Activated naive CD4-positive, alpha-beta T cell treated with anti-CD3 and anti-CD28 coated beads, Interleukin-2, amount 50 U/mL, for 24 hours (primary cell): ENCODE results near the gene GNA12.
A peak's percentile ranks its signal among the peaks of the same experiment; 100 is the strongest.

Experiments
- H3K27ac Mint-ChIP-seq: one replicate; pipeline ENCODE4 v1.8.0; 2021; ENCODE audit warnings: mild to moderate bottlenecking, mixed read lengths
- H3K27me3 Mint-ChIP-seq: one replicate; pipeline ENCODE4 v1.8.0; 2021; ENCODE audit warnings: mixed read lengths
- H3K36me3 Mint-ChIP-seq: one replicate; pipeline ENCODE4 v1.8.0; 2021; ENCODE audit warnings: mixed read lengths
- H3K4me1 Mint-ChIP-seq: one replicate; pipeline ENCODE4 v1.8.0; 2021; ENCODE audit warnings: mixed read lengths
- H3K4me3 Mint-ChIP-seq: one replicate; pipeline ENCODE4 v1.8.0; 2021; ENCODE audit warnings: mild to moderate bottlenecking, mixed read lengths
- H3K9me3 Mint-ChIP-seq: one replicate; pipeline ENCODE4 v1.8.0; 2021; ENCODE audit warnings: mixed read lengths

Gene GNA12

DNA sequence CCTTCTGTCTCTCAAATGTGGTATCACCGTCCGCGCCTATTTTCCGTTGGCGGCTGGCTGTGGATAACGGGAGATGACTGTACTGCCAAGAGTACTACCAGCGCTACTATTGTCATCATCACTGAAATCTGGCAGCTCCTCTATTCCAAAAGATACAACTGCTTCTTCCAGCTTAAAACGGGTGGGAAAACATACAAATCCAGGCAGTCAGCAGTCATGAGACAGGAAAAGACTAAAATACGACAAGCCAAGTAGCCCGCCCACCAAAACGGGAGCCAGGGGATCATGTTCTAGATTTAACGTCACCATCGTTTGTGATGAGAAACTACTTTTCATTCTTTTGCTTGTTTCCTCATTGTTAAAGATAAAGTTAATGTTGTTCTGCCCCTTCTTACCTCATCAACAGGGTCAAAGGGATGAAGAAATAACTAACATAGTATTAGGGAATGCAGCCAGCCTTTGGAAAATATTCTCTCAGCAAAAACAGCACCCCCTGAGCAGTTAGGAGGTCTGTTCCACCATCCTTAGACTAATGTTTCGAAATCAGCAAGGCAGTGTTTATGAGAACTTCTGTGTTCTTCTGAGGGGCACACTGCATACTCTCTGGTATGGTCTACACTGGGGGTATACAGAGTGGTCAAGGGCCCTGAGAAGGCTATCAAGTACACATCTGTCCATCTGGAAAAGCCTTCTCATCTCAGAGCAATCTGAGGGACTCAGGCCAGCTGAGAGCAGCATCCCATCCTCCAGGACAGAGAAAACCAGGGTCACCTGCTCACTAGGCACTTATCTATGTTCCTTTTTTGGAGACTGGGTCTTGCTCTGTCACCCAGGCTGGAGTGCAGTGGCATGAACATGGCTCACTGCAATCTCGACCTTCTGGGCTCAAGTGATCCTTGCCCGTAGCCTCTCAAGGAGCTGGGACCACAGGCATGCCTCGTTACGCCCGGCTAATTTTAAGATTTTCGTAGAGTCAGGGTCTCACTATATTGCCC is 47.5 kb downstream of the GNA12 start:
- Mint-ChIP-seq H3K4me1 (peaks cover 39% of the 10 kb centered on the region), H3K27me3 (no peaks in the 10 kb centered on the region), H3K27ac (no peak overlapping the region), H3K36me3 (peaks cover 22% of the 10 kb centered on the region), H3K4me3 (no peak overlapping the region), H3K9me3 (no peaks in the 10 kb centered on the region)

DNA sequence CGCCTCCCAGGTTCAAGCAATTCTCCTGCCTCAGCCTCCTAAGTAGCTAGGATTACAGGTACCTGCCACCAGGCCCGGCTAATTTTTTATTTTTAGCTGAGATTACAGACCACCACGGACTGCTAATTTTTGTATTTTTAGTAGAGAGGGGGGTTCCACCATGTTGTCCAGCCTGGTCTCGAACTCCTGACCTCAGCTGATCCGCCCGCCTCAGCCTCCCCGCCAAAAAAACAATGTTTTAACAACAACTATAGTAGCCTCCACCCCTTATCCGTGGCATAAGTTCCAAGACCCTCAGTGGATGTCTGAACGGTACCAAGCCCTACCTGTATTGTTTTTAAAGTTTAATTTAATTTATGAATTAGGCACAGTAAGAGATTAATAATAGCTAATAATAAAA is 48.2 kb downstream of the GNA12 start:
- Mint-ChIP-seq H3K9me3 (no peaks in the 10 kb centered on the region), H3K4me1 (peaks cover 32% of the 10 kb centered on the region), H3K4me3 (no peak overlapping the region), H3K27me3 (no peaks in the 10 kb centered on the region), H3K27ac (no peak overlapping the region), H3K36me3 (peaks cover 21% of the 10 kb centered on the region)

DNA sequence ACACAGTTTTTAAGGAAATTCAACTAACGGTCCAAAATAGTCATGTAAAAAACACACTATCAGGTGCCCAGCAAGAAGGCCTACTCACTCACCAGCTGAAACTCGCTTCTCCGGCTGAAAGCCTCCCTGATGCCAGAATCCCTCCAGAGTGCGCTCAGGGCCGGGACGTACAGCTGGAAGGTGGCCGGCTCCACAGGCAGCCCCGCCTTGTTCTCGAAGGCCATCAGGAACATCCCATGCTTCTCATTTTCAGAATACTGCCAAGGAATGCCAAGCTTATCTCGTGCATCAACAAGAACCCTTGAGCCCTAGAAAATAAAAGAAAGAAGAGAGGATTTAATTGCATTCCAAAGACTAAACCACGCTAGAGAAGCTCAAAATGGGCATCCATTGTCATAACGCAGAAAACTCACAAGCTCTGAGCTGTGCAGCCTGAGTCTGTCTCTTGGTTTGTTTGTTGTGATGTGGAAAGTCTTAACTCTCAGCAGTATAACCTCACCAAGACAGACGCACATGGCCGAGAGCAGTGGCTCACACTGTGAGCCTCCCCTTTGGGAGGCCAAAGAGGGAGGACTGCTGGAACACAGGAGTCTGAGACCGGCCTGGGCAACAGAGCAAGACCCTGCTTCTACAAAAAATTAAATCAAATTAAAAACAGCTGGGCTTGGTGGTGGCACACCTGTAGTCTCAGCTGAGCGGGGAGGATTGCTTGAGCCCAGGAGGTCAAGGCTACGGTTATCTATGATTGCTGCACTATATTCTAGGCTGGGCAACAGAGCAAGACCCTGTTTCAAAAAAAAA is 49.1 kb downstream of the GNA12 start:
- Mint-ChIP-seq H3K36me3 (peaks cover 21% of the 10 kb centered on the region), H3K4me1 (peaks cover 23% of the 10 kb centered on the region), H3K27ac (no peak overlapping the region), H3K4me3 (no peak overlapping the region), H3K27me3 (no peaks in the 10 kb centered on the region), H3K9me3 (no peaks in the 10 kb centered on the region)

DNA sequence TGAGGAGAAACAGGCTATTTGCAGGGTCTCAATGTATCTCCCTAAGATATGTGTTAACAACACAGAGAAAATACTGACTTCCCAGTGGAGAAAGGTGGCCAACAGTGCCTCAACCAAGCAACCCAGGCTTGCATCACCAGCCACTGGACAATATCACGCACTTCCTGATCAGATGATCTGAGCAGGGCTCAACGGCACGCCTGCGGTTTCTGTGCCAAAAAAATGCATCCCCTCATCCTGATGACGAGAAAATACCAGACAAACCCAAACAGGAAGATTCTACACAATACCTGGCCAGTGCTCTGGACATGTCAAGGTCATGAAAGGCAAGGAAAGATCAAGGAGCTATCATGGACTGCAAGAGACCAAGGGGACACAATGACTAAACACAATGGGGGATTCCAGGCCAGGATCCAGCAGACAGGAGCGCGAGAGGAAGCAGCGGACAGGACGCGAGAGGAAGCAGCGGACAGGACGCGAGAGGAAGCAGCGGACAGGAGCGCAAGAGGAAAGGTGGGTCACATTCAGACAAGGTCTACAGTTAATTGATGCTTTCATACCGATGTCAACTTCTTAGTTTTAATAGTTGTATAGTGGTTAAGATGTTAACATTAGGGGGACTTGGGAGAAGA is 51.1 kb downstream of the GNA12 start:
- H3K27me3 Mint-ChIP-seq, result no peaks in the 10 kb centered on the region
- H3K4me1 Mint-ChIP-seq, result peaks cover 6% of the 10 kb centered on the region
- H3K36me3 Mint-ChIP-seq, result peaks cover 23% of the 10 kb centered on the region
- no peaks in the 10 kb centered on the region for H3K9me3 Mint-ChIP-seq
- H3K27ac Mint-ChIP-seq, result no peak overlapping the region
- H3K4me3 Mint-ChIP-seq, result no peak overlapping the region

DNA sequence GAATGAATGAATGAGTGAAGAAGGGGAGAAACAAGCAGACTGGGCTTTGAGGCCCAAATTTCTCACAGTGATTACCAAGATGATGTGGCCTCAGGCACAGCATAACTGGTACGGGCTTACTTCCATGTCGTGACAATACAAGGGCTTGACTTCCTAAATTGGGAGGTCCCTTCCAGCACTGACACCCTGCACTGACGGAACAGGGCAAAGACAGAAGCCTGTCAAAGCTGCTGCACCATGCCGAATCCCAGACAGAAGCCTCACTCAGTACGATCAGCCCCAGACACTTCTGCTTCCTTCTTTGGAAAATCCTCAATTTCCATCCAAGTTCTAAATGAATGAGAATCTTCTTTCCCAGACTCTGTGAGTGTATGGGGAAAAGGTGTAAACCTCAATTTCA is 51.9 kb downstream of the GNA12 start:
- Mint-ChIP-seq H3K27me3 (no peaks in the 10 kb centered on the region), H3K27ac (no peak overlapping the region), H3K36me3 (peaks cover 23% of the 10 kb centered on the region), H3K4me3 (no peak overlapping the region), H3K4me1 (no peaks in the 10 kb centered on the region), H3K9me3 (no peaks in the 10 kb centered on the region)

DNA sequence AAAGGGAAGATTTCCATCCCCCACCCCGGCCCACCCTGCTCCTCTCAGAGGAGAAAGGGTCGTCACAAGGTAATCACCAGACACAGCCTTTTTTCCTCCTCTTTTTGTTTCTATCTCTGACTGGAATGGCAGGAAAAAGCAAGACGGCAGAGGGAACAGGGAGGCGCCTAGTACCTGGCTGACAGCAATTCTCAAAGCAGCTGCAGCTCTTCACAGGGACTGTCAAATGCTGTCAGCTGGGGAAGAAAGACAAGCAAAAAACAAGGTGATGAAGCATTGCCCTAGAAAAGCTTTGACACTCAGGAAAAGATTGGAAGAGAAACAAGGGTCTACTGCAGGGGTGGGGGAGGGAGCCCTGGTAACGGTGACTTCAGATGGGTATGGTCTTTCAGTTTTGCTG is 52.7 kb downstream of the GNA12 start:
- Mint-ChIP-seq H3K27me3 (no peaks in the 10 kb centered on the region), H3K4me1 (no peaks in the 10 kb centered on the region), H3K27ac (no peak overlapping the region), H3K4me3 (no peak overlapping the region), H3K9me3 (no peaks in the 10 kb centered on the region), H3K36me3 (peaks cover 23% of the 10 kb centered on the region)

DNA sequence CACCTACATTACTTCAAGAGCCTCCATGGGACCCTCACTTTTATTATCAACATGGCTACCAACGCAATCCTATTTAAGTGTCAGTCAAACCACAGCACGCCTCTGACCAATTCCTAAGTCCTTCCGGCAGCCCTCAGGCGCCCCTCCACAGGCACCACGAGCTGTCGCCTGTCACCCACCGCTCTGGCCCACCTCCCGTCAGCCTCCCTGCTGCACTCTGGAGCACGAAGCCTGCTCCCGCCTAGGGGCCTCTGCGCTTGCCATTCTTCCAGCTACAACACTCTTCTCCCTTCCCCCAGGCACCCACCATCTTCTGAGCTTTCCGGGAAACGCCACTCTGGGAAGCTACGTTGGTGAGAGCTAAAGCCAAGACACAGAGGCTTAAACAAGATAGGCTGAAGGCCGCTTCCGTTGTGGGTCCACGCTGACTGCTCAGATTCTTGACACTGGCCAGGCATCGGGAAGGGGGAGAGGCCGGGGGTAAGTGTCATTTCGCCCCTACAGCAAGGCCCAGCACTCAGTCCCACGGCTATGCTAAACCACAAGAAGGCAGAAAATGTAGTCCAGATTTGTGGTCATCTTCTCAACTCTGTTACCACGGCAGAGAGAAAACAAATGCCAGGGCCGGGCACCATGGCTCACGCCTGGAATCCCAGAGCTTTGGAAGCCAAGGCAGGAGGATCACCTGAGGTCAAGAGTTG is 56.7 kb downstream of the GNA12 start:
- Mint-ChIP-seq H3K36me3 (peaks cover 17% of the 10 kb centered on the region), H3K9me3 (no peaks in the 10 kb centered on the region), H3K27me3 (no peaks in the 10 kb centered on the region), H3K4me3 (no peak overlapping the region), H3K4me1 (peaks cover 8% of the 10 kb centered on the region), H3K27ac (no peak overlapping the region)

DNA sequence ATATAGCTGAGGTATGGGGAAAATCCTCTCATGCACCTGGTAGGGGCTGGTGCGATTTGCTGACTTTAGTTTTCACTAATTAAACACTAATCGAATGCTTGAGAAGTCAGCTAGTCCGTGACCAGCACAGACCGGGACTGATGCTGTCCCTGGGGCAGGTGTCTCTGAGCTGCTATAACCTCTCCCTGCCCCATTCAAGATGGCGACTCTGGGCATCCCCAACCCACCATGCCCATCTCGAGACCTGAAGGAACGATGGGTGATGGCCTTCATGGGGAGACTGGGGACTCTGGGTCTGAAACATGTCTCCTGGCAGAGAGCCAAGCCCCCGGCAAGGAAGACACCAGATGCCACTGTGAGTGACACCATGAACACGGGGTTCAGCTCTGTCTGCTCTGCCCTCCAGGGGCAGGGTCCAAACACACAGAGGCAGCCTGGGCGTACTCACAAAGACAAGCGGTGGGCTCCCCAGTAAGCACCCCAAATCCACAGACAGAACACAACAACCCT is 57.4 kb downstream of the GNA12 start:
- H3K27ac Mint-ChIP-seq, result no peak overlapping the region
- H3K4me3 Mint-ChIP-seq, result no peak overlapping the region
- peaks cover 11% of the 10 kb centered on the region for H3K4me1 Mint-ChIP-seq
- H3K36me3 Mint-ChIP-seq, result peaks cover 14% of the 10 kb centered on the region
- no peaks in the 10 kb centered on the region for H3K27me3 Mint-ChIP-seq
- H3K9me3 Mint-ChIP-seq, result no peaks in the 10 kb centered on the region

DNA sequence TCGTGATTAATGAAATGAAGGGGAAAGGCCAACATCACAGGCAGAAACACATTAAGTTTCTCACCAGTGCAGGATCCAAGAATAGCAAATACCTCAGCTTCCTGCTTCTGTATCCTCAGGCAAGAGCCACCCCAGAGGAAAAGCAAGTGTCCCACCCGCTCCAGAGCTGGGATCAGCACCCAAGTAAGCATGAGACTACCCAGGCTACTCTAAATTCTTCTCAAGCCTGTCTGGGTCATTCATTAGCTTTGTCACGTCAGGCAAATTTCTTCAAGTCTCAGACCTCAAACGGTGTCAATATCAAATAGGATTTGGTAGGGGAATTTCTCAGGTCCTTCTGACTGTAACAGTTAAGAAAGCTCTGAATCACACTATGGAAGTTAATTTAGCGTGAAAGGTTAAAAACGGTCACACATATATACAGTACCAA is 59.0 kb downstream of the GNA12 start:
- Mint-ChIP-seq H3K36me3 (peaks cover 13% of the 10 kb centered on the region), H3K4me3 (no peak overlapping the region), H3K27ac (no peak overlapping the region), H3K4me1 (peaks cover 11% of the 10 kb centered on the region), H3K9me3 (no peaks in the 10 kb centered on the region), H3K27me3 (no peaks in the 10 kb centered on the region)

DNA sequence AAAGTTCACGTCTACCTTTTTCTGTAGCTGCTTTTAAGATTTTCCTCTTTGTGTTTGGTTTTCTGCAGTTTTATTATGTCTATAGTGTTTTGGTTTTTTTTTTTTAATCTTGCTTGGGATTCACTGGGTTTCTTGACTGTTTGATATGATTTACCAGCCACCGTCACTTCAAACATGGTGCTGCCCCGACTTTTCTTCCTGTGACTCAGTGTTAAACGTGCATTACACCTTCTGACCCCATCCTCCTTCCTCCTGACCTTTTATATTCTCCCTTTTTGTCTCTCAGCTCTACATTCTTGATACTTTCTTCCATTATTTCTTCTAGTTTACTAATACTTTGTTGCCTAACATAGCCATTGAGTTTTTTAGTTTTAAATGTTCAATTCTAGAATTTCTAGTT is 61.5 kb downstream of the GNA12 start:
- Mint-ChIP-seq H3K36me3 (peaks cover 10% of the 10 kb centered on the region), H3K27me3 (no peaks in the 10 kb centered on the region), H3K4me3 (no peak overlapping the region), H3K27ac (peak overlapping the region; percentile 30), H3K4me1 (peaks cover 11% of the 10 kb centered on the region), H3K9me3 (no peaks in the 10 kb centered on the region)

DNA sequence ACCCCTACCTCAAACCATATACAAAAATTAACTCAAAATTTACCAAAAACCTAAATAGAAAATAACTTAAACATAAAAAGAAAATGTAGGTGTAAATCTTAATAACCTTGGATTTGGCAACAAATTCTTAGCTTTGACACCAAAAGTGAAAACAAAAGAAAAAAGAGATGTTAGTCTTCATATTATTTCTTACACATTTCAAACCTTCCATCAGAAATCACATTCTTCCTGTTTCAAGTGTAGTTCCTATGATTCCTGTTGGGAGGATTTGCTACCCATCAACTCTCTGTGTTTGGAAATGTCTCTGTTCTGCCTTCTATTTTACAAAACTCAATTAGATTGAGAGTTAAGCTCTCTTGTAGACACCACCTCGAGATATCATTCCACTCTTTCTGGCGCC is 62.0 kb downstream of the GNA12 start:
- no peak overlapping the region for H3K4me3 Mint-ChIP-seq
- H3K27me3 Mint-ChIP-seq, result no peaks in the 10 kb centered on the region

DNA sequence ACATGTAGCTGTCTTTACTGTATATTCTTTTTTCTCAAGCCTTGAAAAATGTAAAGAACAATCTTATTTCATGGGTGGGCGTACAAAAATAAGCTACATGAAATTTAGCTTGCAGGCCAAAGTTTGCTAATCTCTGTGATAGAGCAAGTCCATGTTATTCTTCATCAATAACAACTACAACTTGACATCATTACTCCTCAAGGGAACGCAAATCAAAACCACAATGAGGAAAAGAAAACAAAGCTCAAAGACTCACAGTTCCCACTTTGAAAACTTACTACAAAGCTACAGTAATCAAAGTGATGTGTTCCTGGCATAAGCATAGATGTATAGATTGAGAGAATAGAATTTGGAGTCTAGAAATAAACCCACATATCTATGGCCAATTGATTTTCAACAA is 62.5 kb downstream of the GNA12 start:
- no peaks in the 10 kb centered on the region for H3K27me3 Mint-ChIP-seq
- H3K27ac Mint-ChIP-seq, result no peak overlapping the region
- H3K4me3 Mint-ChIP-seq, result no peak overlapping the region
- H3K9me3 Mint-ChIP-seq, result no peaks in the 10 kb centered on the region
- H3K36me3 Mint-ChIP-seq, result peaks cover 10% of the 10 kb centered on the region
- H3K4me1 Mint-ChIP-seq, result peaks cover 11% of the 10 kb centered on the region

More for the DNA sequence above, 62.0 kb downstream of the GNA12 start:
- Mint-ChIP-seq H3K4me1 (peaks cover 11% of the 10 kb centered on the region), H3K36me3 (peaks cover 10% of the 10 kb centered on the region), H3K27ac (no peak overlapping the region), H3K9me3 (no peaks in the 10 kb centered on the region)

DNA sequence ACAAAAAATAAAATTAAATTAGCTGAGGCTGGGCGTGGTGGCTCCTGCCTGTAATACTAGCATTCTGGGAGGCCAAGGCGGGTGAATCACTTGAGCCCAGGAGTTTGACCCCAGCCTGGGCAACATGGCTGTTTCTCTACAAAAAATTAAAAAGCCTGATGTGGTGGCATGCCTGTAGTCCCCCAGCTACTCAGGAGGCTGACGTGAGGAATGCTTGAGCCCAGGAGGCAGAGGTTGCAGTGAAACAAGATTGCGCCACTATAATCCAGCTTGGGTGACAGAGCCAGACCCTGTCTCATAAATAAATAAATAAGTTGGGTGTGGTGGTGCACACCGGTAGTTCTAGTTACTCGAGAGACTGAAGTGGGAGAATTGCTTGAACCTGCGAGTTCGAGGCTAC is 65.1 kb downstream of the GNA12 start:
- H3K4me1 Mint-ChIP-seq, result peaks cover 15% of the 10 kb centered on the region
- H3K36me3 Mint-ChIP-seq, result peaks cover 10% of the 10 kb centered on the region
- H3K4me3 Mint-ChIP-seq, result no peak overlapping the region
- H3K27ac Mint-ChIP-seq, result no peak overlapping the region
- H3K9me3 Mint-ChIP-seq, result no peaks in the 10 kb centered on the region
- no peaks in the 10 kb centered on the region for H3K27me3 Mint-ChIP-seq

DNA sequence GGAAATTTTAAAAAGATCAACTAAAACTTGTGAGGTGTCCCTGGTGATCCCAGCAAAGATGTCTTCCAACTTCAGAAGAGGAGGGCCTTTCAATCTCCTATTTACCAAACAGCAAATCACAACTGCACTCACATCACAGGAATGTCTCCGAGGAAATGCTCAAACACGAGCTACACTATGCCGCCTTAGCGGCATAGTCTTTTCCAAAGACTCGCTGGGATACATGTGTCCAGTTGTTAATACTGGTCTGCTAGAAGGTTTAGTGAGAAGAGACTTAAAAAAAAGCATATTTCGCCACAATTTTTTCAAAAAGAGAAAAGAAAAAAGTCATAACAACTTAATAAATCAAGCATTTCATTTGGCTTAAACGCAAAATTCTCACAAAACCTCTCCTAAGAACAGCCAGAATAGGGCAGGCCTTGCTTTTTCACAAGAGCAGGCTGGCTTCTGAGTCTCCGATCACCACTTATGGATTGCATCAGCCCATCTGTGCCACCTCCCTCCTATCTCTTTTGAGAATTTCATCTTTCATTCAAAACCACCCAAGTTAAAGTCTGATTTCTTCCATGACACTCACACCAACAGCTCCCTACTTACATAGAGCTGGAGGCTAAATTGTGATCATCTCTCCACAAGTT is 66.1 kb downstream of the GNA12 start:
- Mint-ChIP-seq H3K27me3 (no peaks in the 10 kb centered on the region), H3K9me3 (no peaks in the 10 kb centered on the region), H3K36me3 (peaks cover 10% of the 10 kb centered on the region), H3K4me1 (peaks cover 23% of the 10 kb centered on the region), H3K27ac (no peak overlapping the region), H3K4me3 (no peak overlapping the region)

DNA sequence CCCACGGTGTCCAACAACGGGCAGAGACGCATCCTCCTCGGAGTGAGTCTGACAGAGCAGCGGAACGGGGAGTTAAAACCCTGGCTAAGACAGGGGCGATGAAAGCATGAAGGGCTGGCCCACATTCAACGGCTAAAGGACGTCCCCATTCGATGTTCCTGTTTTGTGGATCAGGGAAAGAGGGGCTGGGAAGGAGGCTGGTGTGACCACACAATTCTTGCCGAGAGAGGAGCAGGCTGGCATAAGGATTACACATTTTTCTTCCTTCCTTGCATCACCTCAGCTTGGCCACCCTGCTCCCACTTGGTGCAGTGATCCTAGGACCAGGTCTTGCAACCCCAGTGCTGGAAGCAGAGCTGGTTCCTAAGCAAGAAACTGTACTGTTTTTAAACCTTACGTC is 67.7 kb downstream of the GNA12 start:
- H3K9me3 Mint-ChIP-seq, result no peaks in the 10 kb centered on the region
- H3K4me1 Mint-ChIP-seq, result peaks cover 20% of the 10 kb centered on the region
- no peak overlapping the region for H3K27ac Mint-ChIP-seq
- no peaks in the 10 kb centered on the region for H3K27me3 Mint-ChIP-seq
- no peak overlapping the region for H3K4me3 Mint-ChIP-seq
- H3K36me3 Mint-ChIP-seq, result peaks cover 20% of the 10 kb centered on the region
